Measurements from ENCODE around the gene PAXIP1.
"Not testable (repeated sequence)": the region's sequence is repeated elsewhere in the genome, so short reads cannot be mapped to it uniquely, and the experiment has no call there.

Gene PAXIP1

GRCh38 chr7:154942691-154943090 is 60.2 kb downstream of the PAXIP1 start:
- no peak for DNase-seq

- DNase-seq = no peak
These were observed 65.1 kb downstream of the PAXIP1 start for GRCh38 chr7:154937837-154938236.

- DNase-seq = not testable (repeated sequence)
These were observed 68.5 kb downstream of the PAXIP1 start for GRCh38 chr7:154934353-154934952.

GRCh38 chr7:154931906-154932305 is 71.0 kb downstream of the PAXIP1 start:
- DNase-seq = no peak

- peak; percentile 4 for DNase-seq
These were observed 73.8 kb downstream of the PAXIP1 start for GRCh38 chr7:154929006-154929726.

- peak; percentile 80 for DNase-seq
These were observed 74.6 kb downstream of the PAXIP1 start for GRCh38 chr7:154928136-154929005.

GRCh38 chr7:154927624-154928125 is 75.2 kb downstream of the PAXIP1 start:
- peak; percentile 64 for DNase-seq

- DNase-seq = not testable (repeated sequence)
These were observed 80.5 kb downstream of the PAXIP1 start for GRCh38 chr7:154922472-154922871.

GRCh38 chr7:154919344-154920225 is 83.3 kb downstream of the PAXIP1 start:
- DNase-seq = no peak

GRCh38 chr7:154918741-154919140 is 84.2 kb downstream of the PAXIP1 start:
- no peak for DNase-seq

- no peak for DNase-seq
These were observed 84.7 kb downstream of the PAXIP1 start for GRCh38 chr7:154918266-154918665.

GRCh38 chr7:154917808-154918160 is 85.1 kb downstream of the PAXIP1 start:
- no peak for DNase-seq

- no peak for DNase-seq
These were observed 85.8 kb downstream of the PAXIP1 start for GRCh38 chr7:154916856-154917807.

- DNase-seq = no peak
These were observed 86.5 kb downstream of the PAXIP1 start for GRCh38 chr7:154916381-154916780.

GRCh38 chr7:154915600-154915999 is 87.3 kb downstream of the PAXIP1 start:
- no peak for DNase-seq

- no peak for DNase-seq
These were observed 87.9 kb downstream of the PAXIP1 start for GRCh38 chr7:154914996-154915380.

- no peak for DNase-seq
These were observed 88.5 kb downstream of the PAXIP1 start for GRCh38 chr7:154914308-154914995.

GRCh38 chr7:154913638-154914307 is 89.2 kb downstream of the PAXIP1 start:
- DNase-seq = no peak

- DNase-seq = no peak
These were observed 89.9 kb downstream of the PAXIP1 start for GRCh38 chr7:154912871-154913637.

Measured in NCI-H2227 treated with DMSO at 0.1 percent for 48 hours (cell line).